Gastroesophageal sphincter (tissue), 3 donors: ENCODE data around the gene SEC22A.

ENCODE experiments used
- POLR2A ChIP-seq, 2 donors: fragments of 450-650 bp; IDR thresholded peaks; one replicate each; pipeline ENCODE4 v1.6.1; 2017; ENCODE audit warnings: antibody characterized with exemption in 2 of 2, mild to moderate bottlenecking in 2 of 2, moderate library complexity in 1 of 2
- TF ChIP-seq, protein P1 (sequence below), 4 experiments: fragments of 200-600 bp in 2 of 4; fragments of 450-650 bp in 2 of 4; sonication (generic) in 1 of 4; IDR thresholded peaks; one replicate each; pipeline ENCODE4 v1.5.1; 2017 to 2019; ENCODE audit warnings: antibody characterized with exemption in 4 of 4, mild to moderate bottlenecking in 2 of 4, moderate library complexity in 2 of 4

DNA sequence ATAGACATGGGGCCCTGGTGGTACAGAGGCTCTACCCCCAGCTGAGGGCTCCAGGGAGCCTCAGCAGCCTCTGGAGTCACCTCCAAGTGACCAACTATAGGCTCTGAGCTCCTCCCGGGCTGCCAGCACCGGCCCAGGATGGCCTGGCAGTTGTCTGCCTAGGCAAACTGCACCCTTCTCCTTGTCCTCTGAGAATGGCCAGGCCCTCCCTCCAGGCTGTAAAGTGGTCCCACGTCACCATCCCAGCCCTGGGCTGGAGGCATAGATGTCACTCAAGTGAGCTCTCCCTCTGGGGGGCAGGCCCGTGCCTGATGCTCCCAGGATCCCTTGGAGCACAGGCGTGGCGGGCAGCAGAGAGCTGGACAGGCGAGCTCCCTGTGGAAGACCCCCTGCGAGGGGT is 120.1 kb downstream of the SEC22A start:
- TF ChIP-seq, protein P1, sequence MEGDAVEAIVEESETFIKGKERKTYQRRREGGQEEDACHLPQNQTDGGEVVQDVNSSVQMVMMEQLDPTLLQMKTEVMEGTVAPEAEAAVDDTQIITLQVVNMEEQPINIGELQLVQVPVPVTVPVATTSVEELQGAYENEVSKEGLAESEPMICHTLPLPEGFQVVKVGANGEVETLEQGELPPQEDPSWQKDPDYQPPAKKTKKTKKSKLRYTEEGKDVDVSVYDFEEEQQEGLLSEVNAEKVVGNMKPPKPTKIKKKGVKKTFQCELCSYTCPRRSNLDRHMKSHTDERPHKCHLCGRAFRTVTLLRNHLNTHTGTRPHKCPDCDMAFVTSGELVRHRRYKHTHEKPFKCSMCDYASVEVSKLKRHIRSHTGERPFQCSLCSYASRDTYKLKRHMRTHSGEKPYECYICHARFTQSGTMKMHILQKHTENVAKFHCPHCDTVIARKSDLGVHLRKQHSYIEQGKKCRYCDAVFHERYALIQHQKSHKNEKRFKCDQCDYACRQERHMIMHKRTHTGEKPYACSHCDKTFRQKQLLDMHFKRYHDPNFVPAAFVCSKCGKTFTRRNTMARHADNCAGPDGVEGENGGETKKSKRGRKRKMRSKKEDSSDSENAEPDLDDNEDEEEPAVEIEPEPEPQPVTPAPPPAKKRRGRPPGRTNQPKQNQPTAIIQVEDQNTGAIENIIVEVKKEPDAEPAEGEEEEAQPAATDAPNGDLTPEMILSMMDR (IDR thresholded peaks at IDR 0.05) = no peak
- TF ChIP-seq POLR2A (IDR thresholded peaks at IDR 0.05) = no peak
